ENCODE results near the gene ZNF70.

DNA sequence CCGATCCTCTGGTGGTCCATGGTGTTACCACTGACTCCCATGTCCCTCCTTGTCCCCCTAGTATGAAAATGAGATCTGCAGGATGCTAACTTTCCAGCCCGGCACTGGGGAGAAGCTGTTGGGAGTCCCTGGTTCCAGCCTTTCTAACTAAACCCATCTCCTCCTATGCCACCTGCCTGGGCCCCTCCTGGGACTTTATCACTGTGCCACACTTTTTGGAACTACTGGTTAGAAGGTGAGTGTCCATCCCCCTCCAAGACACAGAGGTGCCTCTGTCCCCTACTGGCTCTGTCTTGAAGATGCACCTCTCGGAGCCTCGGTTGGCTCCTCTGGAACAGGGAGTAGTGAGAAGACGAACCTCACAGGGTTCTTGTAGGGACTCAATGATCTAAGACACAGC, 60.2 kb downstream of the ZNF70 start, which contains the start of gene RGL4:
- no peak for TF ChIP-seq ESRRA (CRISPR knock-in tag; IDR thresholded peaks at IDR 0.05; ENCODE audit: low read depth)
- TF ChIP-seq SP5 (CRISPR knock-in tag; IDR thresholded peaks at IDR 0.05; ENCODE audit: borderline replicate concordance, low read depth) = no peak
- TF ChIP-seq CTCF (CRISPR knock-in tag; IDR thresholded peaks at IDR 0.05) = no peak
